Ishikawa (cell line): ENCODE measurements around the gene C6orf132.
A peak's percentile ranks its signal among the peaks of the same experiment; 100 is the strongest.

Source experiments
- CEBPB ChIP-seq: IDR thresholded peaks from 2 replicates; pipeline ENCODE4 v1.6.1; 2012
- CREB1 ChIP-seq: IDR thresholded peaks from 2 replicates; pipeline ENCODE4 v1.6.1; 2012; ENCODE audit warnings: low read depth
- EGR1 ChIP-seq: IDR thresholded peaks from 2 replicates; pipeline ENCODE4 v1.6.1; 2012
- EP300 ChIP-seq: IDR thresholded peaks from 2 replicates; pipeline ENCODE4 v1.6.1; 2012; ENCODE audit warnings: borderline replicate concordance
- FOXM1 ChIP-seq: IDR thresholded peaks from 2 replicates; pipeline ENCODE4 v1.6.1; 2012; ENCODE audit warnings: low read depth, borderline replicate concordance
- NFIC ChIP-seq: IDR thresholded peaks from 2 replicates; pipeline ENCODE4 v1.6.1; 2012
- RAD21 ChIP-seq: IDR thresholded peaks from 2 replicates; pipeline ENCODE4 v1.6.1; 2012; ENCODE audit warnings: low read depth
- TAF1 ChIP-seq: IDR thresholded peaks from 2 replicates; pipeline ENCODE4 v1.6.1; 2012; ENCODE audit warnings: low read depth, mild to moderate bottlenecking
- TCF12 ChIP-seq: IDR thresholded peaks from 2 replicates; pipeline ENCODE4 v1.6.1; 2012; ENCODE audit warnings: low read depth
- TEAD4 ChIP-seq: IDR thresholded peaks from 2 replicates; pipeline ENCODE4 v1.6.1; 2012
- YY1 ChIP-seq: IDR thresholded peaks from 2 replicates; pipeline ENCODE4 v1.6.1; 2012; ENCODE audit warnings: low read depth
- ZBTB7A ChIP-seq: IDR thresholded peaks from 2 replicates; pipeline ENCODE4 v1.6.1; 2012; ENCODE audit warnings: low read depth
- TF ChIP-seq, protein P1 (sequence below): IDR thresholded peaks from 2 replicates; pipeline ENCODE4 v1.6.1; 2012
- TF ChIP-seq, protein P2 (sequence below): IDR thresholded peaks from 2 replicates; pipeline ENCODE4 v1.6.1; 2012
- TF ChIP-seq, protein P3 (sequence below): IDR thresholded peaks from 2 replicates; pipeline ENCODE4 v1.6.1; 2012; ENCODE audit warnings: low read depth, mild to moderate bottlenecking

The C6orf132 gene

DNA sequence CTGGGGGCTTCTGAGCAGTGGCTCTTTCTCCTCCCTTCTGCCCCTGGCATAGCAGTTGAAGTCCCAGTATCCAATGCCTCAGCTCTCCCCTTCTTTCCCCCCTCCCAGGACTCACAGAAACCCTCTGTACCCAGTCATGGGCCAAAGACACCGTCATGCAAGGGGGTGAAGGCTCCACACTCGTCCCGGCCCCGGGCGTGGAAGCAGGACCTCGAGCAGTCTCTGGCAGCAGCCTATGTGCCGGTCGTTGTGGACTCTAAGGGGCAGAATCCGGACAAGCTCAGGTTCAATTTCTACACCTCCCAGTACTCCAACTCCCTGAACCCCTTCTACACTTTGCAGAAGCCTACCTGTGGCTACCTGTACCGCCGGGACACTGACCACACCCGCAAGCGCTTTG is 20.4 kb upstream of the C6orf132 start:
- TF ChIP-seq FOXM1: no peak
- no peak for TF ChIP-seq NFIC
- TF ChIP-seq CEBPB: no peak
- TF ChIP-seq, protein P1, sequence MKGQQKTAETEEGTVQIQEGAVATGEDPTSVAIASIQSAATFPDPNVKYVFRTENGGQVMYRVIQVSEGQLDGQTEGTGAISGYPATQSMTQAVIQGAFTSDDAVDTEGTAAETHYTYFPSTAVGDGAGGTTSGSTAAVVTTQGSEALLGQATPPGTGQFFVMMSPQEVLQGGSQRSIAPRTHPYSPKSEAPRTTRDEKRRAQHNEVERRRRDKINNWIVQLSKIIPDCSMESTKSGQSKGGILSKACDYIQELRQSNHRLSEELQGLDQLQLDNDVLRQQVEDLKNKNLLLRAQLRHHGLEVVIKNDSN: no peak
- TF ChIP-seq, protein P2, sequence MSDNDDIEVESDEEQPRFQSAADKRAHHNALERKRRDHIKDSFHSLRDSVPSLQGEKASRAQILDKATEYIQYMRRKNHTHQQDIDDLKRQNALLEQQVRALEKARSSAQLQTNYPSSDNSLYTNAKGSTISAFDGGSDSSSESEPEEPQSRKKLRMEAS: no peak
- no peak for TF ChIP-seq TCF12
- TF ChIP-seq EP300: no peak
- TF ChIP-seq ZBTB7A: no peak
- TF ChIP-seq, protein P3, sequence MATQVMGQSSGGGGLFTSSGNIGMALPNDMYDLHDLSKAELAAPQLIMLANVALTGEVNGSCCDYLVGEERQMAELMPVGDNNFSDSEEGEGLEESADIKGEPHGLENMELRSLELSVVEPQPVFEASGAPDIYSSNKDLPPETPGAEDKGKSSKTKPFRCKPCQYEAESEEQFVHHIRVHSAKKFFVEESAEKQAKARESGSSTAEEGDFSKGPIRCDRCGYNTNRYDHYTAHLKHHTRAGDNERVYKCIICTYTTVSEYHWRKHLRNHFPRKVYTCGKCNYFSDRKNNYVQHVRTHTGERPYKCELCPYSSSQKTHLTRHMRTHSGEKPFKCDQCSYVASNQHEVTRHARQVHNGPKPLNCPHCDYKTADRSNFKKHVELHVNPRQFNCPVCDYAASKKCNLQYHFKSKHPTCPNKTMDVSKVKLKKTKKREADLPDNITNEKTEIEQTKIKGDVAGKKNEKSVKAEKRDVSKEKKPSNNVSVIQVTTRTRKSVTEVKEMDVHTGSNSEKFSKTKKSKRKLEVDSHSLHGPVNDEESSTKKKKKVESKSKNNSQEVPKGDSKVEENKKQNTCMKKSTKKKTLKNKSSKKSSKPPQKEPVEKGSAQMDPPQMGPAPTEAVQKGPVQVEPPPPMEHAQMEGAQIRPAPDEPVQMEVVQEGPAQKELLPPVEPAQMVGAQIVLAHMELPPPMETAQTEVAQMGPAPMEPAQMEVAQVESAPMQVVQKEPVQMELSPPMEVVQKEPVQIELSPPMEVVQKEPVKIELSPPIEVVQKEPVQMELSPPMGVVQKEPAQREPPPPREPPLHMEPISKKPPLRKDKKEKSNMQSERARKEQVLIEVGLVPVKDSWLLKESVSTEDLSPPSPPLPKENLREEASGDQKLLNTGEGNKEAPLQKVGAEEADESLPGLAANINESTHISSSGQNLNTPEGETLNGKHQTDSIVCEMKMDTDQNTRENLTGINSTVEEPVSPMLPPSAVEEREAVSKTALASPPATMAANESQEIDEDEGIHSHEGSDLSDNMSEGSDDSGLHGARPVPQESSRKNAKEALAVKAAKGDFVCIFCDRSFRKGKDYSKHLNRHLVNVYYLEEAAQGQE: no peak
- TF ChIP-seq TAF1: no peak
- TF ChIP-seq YY1: no peak
- TF ChIP-seq EGR1: no peak
- no peak for TF ChIP-seq CREB1
- TF ChIP-seq RAD21: no peak
- TF ChIP-seq TEAD4: no peak

DNA sequence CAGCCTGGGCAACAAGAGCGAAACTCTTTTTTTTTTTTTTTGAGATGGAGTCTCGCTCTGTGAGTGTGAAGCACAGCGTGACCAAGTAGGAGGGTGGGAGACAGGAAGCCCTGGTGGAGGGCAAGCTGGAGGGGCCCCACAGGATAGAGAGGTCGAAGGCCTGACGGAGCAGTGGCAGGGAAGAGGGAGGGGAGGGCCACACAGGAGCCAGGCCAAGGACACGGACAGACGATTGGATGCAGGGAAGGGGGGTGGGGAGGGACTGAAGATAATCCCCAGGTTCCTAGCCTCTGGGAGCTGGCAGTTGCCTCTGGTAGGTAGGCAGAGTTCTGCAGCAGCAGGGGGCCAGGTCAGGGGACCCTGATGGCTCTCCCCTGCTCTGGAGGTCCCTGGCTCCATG is 20.0 kb upstream of the C6orf132 start:
- TF ChIP-seq, protein P1: no peak
- TF ChIP-seq FOXM1 (no peak), NFIC (no peak), TEAD4 (no peak), EGR1 (no peak), CEBPB (no peak), YY1 (no peak), ZBTB7A (no peak), CREB1 (no peak), RAD21 (no peak), EP300 (no peak)
- TF ChIP-seq, protein P3: no peak

DNA sequence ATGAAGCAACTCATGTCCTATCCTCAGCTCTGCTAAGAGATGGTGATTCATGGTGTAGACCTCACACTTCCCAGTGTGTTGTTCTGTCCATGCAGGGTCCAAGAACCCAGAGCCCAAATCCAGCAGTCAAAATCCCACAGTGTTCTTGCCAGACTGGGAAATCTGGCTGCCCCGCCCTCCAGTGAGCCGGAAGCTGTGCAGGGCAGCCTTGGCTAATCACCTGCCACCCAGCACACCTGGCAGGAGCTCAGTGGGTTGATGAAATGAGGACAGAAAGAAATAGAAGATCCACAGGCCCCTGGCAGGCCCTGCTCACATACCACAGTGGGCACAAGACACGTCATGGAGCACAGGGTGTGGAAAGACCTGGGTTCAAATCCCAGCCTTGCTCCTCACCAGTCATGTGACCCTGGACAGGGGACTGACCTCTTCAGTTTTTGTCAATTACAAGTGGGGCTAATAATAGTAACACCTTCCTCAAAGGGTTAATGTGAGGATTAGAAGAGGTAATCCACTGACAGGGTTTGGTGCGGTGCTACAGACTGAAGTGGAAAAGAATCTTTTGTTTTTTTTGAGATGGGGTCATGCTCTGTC is 17.1 kb upstream of the C6orf132 start:
- TF ChIP-seq CREB1 (no peak), TEAD4 (no peak), FOXM1 (no peak), NFIC (no peak)
- TF ChIP-seq, protein P1: peak; percentile 58

DNA sequence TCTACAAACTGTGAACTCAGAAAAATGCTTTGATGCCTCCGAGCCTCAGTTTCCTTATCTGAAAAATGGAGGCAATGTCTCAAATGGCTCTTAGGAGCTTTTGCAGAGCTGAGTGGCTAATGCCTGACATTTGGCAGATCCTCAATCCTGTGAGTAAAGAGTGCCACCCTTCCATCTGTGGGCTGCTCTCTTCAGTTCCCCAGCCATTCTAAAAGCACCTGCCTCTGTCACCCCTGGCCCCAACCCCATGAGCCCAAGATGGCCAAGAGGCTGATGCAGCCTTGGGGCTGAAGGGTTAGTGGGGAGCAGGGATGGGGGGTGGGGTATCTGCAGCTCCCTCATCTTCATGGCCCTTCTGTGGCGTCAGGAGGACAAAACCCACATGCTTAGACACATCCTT is 16.2 kb upstream of the C6orf132 start:
- no peak for TF ChIP-seq TAF1
- TF ChIP-seq, protein P2: 0 out of 2 replicates have a peak, but pooled peaks have one; percentile 18

DNA sequence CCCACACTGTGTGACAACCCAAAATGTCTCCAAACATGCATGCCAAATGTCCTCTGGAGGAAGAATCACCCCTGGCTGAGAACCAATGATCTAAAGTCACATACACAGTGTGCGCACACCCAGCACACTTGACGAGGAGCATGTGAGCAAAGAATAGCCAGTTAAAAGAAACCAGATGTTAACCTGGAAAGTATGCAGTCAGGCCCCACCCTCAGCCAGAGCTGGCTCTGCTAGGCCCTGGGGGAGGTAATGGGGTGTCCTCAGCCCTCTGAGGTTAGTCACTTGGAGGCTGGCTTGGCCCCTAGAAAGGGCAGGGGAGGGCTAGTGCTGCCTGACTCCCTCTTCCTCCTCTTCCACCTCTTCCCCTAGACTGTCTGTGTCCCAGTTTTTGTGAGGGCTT is 15.6 kb upstream of the C6orf132 start:
- no peak for TF ChIP-seq YY1

DNA sequence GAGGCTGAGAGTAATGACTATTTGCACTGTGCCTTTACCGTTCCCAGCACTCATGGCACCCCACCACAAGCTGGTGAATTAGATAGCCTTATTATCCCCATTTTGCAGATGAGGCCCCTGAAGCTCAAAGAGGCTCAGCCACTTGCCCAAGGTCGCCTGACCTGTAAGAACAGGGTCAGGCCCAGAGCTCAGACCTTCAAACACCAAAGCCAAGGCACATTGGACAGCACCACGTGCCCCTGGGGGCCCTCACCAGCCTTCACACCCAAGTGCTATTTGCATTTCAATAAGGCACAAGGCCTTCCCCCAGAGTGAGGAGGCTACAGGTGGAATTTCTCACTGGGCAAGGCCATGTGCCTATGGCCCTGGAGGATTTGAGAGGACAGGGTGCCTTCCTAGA is 14.2 kb upstream of the C6orf132 start:
- TF ChIP-seq TCF12 (no peak), TEAD4 (no peak), CEBPB (no peak), EGR1 (no peak), EP300 (no peak), ZBTB7A (no peak), FOXM1 (no peak), YY1 (no peak), NFIC (no peak), CREB1 (no peak), TAF1 (no peak), RAD21 (no peak)
- TF ChIP-seq, protein P3: no peak
- TF ChIP-seq, protein P2: no peak
- TF ChIP-seq, protein P1: no peak
